ENCODE measurements around the gene ACAP2.
"Not testable (repeated sequence)": the region's sequence is repeated elsewhere in the genome, so short reads cannot be mapped to it uniquely, and the experiment has no call there.

Gene ACAP2

GRCh38 chr3:195290643-195291042 lies 152.2 kb downstream of the ACAP2 start:
- not testable (repeated sequence) for DNase-seq (ENCODE audit: low read depth in 2 of 2)

DNA sequence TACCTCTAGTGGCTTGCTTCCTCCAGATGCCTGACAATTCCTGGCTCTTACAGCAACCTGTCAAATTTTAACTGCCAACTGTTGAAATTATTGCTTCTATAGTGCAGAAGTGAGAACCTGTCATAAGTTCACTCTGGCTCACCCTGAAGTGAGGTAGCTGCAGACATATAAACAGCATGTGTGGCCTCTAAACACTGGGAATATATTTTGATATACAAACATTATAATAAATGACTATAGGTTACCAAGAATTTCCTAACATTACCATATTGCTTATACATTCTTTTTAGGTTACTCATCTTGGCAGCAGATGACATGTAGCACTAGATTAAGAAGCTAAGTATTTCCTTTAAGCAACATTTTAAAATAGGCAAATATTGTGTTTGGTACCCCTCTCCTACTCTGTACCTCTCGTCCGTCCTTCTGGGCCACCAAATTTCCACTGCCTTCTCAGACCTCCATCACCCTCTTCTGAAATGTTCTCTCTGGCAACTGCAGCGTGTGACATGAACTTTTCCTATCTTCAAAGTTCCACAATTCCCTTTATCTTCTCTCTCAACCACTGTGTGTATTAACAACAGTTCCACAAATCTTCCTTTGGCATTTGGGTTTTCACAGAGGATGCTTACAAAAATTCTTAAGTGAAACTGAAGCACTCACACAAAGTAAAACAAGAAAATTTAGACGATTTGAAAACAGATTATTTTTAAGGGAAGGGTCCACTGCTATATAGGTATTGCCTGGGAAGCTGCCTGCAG lies 156.5 kb downstream of the ACAP2 start:
- no peak for DNase-seq (ENCODE audit: low read depth in 2 of 2)

GRCh38 chr3:195285372-195285771 lies 157.4 kb downstream of the ACAP2 start:
- DNase-seq (ENCODE audit: low read depth in 2 of 2): no peak

GRCh38 chr3:195284842-195285241 lies 158.0 kb downstream of the ACAP2 start:
- no peak for DNase-seq (ENCODE audit: low read depth in 2 of 2)

- DNase-seq (ENCODE audit: low read depth in 2 of 2): no peak
Measured at GRCh38 chr3:195282961-195283360, 159.9 kb downstream of the ACAP2 start.

DNA sequence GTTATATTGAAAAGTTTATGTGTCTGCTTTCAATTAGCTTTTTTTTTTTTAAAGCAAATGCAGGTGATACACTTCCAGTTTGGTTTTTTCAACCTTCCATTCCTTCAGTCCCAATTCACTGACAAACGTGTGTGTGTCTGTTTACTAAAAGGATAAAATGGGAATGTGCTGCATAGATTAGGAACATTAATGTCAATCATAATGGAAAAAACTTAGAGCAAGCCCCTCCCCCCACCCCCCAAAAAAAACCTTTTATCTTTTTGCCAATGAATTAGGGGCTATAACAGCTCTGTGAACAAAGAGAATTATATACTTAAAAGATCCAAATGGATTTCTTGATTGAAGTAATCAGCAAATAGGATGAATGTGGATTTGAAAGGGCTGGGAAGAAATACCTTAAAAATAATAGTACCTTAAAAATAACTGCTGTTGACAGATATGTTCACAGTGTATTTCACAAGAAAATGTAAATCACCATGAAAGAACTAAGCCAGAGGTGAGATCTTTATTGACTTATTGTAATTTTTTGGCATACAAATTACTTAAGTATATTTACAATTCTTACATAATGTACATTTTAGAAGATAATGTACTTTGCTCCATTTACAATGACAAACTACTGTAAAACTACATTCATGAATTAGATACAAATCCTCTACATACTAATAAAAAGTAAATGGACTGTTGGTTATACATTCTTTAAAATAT lies 168.4 kb downstream of the ACAP2 start:
- DNase-seq (ENCODE audit: low read depth in 2 of 2): no peak

- DNase-seq (ENCODE audit: low read depth in 2 of 2): peak; percentile 70 to 75
Measured at GRCh38 chr3:195271410-195272243, 171.2 kb downstream of the ACAP2 start.

DNA sequence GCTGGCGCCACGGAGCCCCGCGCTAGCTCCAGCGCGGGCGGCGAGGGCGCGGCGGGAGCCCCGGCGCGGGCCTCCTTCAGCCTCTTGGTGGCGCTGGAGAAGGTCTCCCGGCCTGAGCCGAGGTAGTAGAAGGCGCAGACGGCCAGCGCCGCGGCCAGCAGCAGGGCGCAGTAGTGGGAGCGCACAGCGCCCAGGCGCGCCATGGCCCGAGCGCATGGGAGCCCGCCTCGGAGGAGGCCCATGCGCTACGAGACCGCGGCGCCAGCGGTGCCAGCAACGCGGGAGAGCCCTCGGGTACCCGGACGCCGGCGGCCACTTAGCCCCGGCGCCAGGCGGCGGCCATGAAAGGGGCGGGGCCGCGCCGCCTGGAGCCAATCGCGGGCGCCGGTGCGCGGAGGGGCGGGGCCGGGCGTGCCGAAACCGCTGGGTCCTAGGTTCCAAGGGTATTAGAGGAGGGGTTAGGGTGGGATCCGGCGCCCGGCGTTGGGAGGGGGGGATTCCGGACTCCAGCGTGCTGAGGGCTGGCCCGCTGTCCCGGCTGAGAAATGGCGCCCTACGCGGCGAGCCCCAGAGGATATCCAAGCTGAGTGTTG lies 171.9 kb downstream of the ACAP2 start, which contains the start of gene XXYLT1:
TSS of gene XXYLT1 (minus strand) at position 343 of the 593 bp plus-strand sequence. CDS start at position 242, 101 bp downstream.
- DNase-seq (ENCODE audit: low read depth in 2 of 2): peak; percentile 76 to 82

DNA sequence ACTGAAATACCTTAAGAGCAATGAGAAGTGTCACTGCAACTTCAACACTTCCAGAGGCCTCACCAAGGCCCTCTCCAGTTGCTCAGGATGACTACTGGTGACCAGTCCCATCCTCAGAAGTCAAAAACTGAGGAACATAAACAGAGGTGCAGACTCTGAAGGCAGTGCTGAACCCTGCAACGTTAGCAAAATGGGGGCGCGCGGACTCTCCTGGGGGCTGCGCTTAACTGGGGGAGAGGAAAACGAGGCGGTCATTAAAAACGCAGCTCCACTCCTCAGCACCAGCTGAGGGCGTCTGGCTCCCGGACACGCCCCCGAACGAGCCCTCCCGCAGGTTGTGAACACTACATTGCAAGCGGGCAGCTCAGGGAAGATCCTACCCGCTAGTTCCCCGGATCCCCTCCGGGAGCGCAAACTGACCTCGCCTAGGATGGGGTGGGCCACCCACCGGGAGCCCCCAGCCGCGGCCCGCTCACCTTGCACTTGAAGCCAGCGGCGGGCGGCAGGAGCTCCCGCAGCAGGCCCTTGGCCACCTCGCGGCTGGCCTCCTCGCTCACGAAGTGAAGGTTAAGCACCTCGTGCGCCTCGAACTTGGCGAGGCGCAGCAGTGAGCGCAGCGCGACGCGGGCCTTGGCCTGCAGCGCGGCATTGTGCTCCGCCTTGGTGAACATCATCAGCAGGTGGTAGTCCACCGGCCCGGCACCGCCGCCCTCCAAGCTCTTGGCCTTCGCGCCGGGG lies 172.6 kb downstream of the ACAP2 start:
- DNase-seq (ENCODE audit: low read depth in 2 of 2): no peak

DNA sequence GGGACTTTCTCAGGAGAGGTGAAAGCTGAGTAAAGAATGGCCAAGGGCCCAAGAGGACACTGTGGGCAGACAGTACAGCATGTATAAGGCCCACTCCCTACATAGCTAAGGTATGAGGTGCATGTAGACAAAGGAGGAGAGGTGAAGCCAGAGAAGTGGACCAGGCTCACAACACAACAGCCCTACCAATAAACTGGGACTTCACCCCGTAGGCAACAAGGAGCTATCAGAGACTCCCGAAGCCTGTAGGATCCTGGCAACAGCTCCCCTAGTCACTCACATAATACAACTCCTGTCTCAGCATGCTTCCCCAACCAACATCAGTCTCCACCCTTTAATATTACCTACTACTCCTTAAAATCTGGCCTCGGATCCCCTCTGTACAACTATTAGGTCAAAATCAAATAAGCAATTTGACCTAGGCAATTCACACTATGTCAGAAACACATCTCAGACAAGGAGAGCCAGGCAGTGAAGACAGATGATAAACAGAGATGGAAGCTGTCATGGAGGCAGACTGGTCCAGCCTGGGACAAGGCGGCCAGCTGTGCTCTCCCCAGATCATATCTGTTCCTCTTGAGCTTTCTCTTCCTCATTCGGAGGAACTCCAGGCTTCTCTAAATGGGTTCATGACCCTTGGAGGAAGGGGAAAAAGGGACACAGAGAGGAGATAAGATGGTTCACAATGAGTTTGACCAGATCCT lies 173.3 kb downstream of the ACAP2 start:
- DNase-seq (ENCODE audit: low read depth in 2 of 2): no peak

- no peak for DNase-seq (ENCODE audit: low read depth in 2 of 2)
Measured at GRCh38 chr3:195268576-195269309, 174.1 kb downstream of the ACAP2 start.

GRCh38 chr3:195267096-195267495 lies 175.7 kb downstream of the ACAP2 start:
- no peak for DNase-seq (ENCODE audit: low read depth in 2 of 2)

DNA sequence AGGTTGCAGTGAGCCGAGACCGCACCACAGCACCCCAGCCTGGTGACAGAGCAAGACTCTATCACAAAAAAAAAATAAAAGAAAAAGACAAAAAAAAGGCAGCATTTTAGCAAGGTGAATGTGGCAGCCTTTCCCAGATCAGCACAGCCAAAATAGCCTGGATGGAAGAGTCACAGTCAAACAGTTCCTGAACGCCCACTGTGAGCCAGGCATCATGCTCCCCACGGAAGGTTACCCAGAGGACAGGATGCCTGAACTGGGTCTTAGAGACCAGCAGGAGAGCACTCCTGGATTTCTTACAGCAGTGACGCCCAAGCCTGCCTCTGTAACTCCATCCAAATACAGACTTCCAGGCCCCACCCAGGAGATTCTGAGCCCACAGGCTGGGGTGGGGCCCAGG lies 176.4 kb downstream of the ACAP2 start:
- no peak for DNase-seq (ENCODE audit: low read depth in 2 of 2)

DNA sequence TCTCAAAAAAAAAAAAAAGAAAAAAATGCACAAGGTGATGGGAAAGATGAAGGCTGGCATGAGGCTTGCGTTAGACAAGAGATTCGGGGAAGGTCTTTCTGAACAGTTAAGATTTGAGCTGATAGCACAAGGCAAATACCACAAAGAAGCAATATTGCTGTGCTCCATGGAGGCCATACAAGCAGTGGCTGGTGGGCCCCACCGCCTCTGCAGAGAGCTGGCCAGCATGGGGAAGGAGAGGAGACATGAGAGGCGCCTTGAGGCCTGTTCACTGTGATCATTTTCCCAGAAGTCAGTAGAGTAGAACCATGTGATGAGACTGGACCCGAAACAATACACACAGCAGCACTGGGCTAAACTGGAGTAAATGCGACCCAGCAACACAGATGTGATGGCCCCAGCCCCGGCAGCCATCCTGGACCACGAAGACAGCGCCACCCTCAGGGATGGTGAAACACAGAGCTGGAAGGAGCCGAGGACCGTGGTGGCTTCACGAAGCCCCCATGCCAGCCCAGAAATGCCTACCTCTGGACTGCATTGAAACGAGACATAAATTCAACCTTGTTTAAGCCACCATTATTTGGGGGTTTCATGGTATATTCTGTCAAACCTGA lies 177.3 kb downstream of the ACAP2 start:
- DNase-seq (ENCODE audit: low read depth in 2 of 2): no peak

GRCh38 chr3:195263925-195264600 lies 178.8 kb downstream of the ACAP2 start:
- no peak for DNase-seq (ENCODE audit: low read depth in 2 of 2)

GRCh38 chr3:195263193-195263924 lies 179.5 kb downstream of the ACAP2 start:
- no peak for DNase-seq (ENCODE audit: low read depth in 2 of 2)

GRCh38 chr3:195261925-195262324 lies 180.9 kb downstream of the ACAP2 start:
- DNase-seq (ENCODE audit: low read depth in 2 of 2): no peak

- no peak for DNase-seq (ENCODE audit: low read depth in 2 of 2)
Measured at GRCh38 chr3:195260280-195260905, 182.4 kb downstream of the ACAP2 start.
